Activated CD4-positive, alpha-beta T cell treated with anti-CD3 and anti-CD28 coated beads, Interleukin-2, amount 10 ng/mL, durations not matched to agents 24 days and 14 days (primary cell): ENCODE results near the gene FAM32A. TPM values are rescaled to one million over a fixed set of nuclear protein-coding genes. Genes with fewer than 3 reads are reported as not detected.

Experiments used
- DNase-seq: peaks from one replicate; pipeline ENCODE4 v3.0.0; 2022
- H3K27ac Mint-ChIP-seq: one replicate; pipeline ENCODE4 v1.8.0; 2022; ENCODE audit warnings: mild to moderate bottlenecking, mixed read lengths
- H3K27me3 Mint-ChIP-seq: one replicate; pipeline ENCODE4 v1.8.0; 2022; ENCODE audit warnings: mixed read lengths
- H3K36me3 Mint-ChIP-seq: one replicate; pipeline ENCODE4 v1.8.0; 2022; ENCODE audit warnings: low read depth, mild to moderate bottlenecking, mixed read lengths
- H3K4me1 Mint-ChIP-seq: one replicate; pipeline ENCODE4 v1.8.0; 2021; ENCODE audit warnings: mixed read lengths
- H3K4me3 Mint-ChIP-seq: one replicate; pipeline ENCODE4 v1.8.0; 2022; ENCODE audit warnings: mild to moderate bottlenecking, moderate library complexity, mixed read lengths
- H3K9me3 Mint-ChIP-seq: one replicate; pipeline ENCODE4 v1.8.0; 2021; ENCODE audit warnings: mixed read lengths
- intact Hi-C: fragments of 100-400 bp; cut with micrococcal nuclease; formaldehyde crosslinking; loops from one replicate; pipeline ENCODE4 v1.15.1; 2023
- total RNA-seq: library from RNA; stranded (reverse); gene quantifications from 2 replicates; pipeline ENCODE4 v1.2.3, GENCODE V29; 2022

FAM32A gene
- 59.2 and 65.2 TPM in 2 replicates for total RNA-seq

DNA sequence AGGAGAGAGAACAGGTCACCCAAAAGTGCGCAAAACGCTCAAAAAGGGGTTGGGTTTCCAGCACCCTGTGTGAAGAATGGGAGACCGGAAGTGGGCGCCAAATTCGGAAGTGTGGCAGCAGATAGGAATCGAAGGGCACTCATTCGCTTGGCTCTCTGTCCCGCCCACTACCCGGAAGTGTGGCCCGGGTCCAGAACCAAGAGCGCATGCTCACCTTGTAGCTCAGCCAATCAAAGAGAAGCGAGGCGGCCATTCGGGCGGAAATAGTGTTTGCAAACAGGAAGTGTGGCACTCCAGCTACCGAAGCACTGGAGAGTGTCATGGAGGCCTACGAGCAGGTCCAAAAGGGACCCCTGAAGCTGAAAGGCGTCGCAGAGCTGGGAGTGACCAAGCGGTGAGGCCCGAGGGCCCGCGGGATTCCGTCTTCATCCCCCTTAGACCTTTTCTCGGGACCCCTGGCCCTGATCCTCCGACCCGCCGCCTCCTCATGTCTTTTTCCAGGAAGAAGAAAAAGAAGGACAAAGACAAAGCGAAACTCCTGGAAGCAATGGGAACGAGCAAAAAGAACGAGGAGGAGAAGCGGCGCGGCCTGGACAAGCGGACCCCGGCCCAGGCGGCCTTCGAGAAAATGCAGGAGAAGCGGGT lies at the start of gene FAM32A:
Gene FAM32A, plus strand, starts transcription at position 288 of the 645 bp plus-strand sequence. Its CDS starts 33 bp downstream, at position 321.
- Mint-ChIP-seq H3K4me3 (peak within 1 kb of the TSS; percentile 100), H3K27me3 (peaks cover 2% of the 10 kb centered on the region), H3K36me3 (peaks cover 31% of the 10 kb centered on the region), H3K27ac (peak within 1 kb of the TSS; percentile 95), H3K4me1 (peaks cover 27% of the 10 kb centered on the region), H3K9me3 (no peaks in the 10 kb centered on the region)
- intact Hi-C loops, result loop anchor here (1.0 to 2.0 kb wide), 4 partner anchors 12 to 74 kb away; partner anchors contain the start of genes AP1M1 and RAB8A
- peak; percentile 100 for DNase-seq

GRCh38 chr19:16135430-16136127 lies 49.6 kb upstream of the FAM32A start:
- DNase-seq, result no peak
- peaks cover 11% of the 10 kb centered on the region for H3K9me3 Mint-ChIP-seq
- H3K4me3 Mint-ChIP-seq, result no peak overlapping the region
- intact Hi-C loops, result no loop called here
- H3K4me1 Mint-ChIP-seq, result peaks cover 7% of the 10 kb centered on the region
- H3K27me3 Mint-ChIP-seq, result no peaks in the 10 kb centered on the region
- H3K36me3 Mint-ChIP-seq, result peaks cover 44% of the 10 kb centered on the region
- H3K27ac Mint-ChIP-seq, result no peak overlapping the region

GRCh38 chr19:16136185-16136999 lies 48.8 kb upstream of the FAM32A start:
- intact Hi-C loops, result no loop called here
- H3K36me3 Mint-ChIP-seq, result peaks cover 36% of the 10 kb centered on the region
- H3K27me3 Mint-ChIP-seq, result no peaks in the 10 kb centered on the region
- no peak for DNase-seq
- no peak overlapping the region for H3K27ac Mint-ChIP-seq
- H3K9me3 Mint-ChIP-seq, result peaks cover 6% of the 10 kb centered on the region
- H3K4me1 Mint-ChIP-seq, result peaks cover 11% of the 10 kb centered on the region
- no peak overlapping the region for H3K4me3 Mint-ChIP-seq

GRCh38 chr19:16139752-16140151 lies 45.5 kb upstream of the FAM32A start:
- Mint-ChIP-seq H3K9me3 (no peaks in the 10 kb centered on the region), H3K4me3 (no peak overlapping the region), H3K4me1 (peaks cover 30% of the 10 kb centered on the region), H3K27ac (no peak overlapping the region), H3K36me3 (peaks cover 4% of the 10 kb centered on the region), H3K27me3 (no peaks in the 10 kb centered on the region)
- DNase-seq, result no peak
- intact Hi-C loops, result no loop called here

- no peak overlapping the region for H3K4me3 Mint-ChIP-seq
- DNase-seq, result no peak
- no peaks in the 10 kb centered on the region for H3K9me3 Mint-ChIP-seq
- H3K36me3 Mint-ChIP-seq, result peaks cover 6% of the 10 kb centered on the region
- peaks cover 38% of the 10 kb centered on the region for H3K4me1 Mint-ChIP-seq
- H3K27me3 Mint-ChIP-seq, result no peaks in the 10 kb centered on the region
- H3K27ac Mint-ChIP-seq, result peak overlapping the region; percentile 51
- intact Hi-C loops, result no loop called here
Measured at GRCh38 chr19:16141043-16141442, 44.2 kb upstream of the FAM32A start.

- H3K4me3 Mint-ChIP-seq, result peak overlapping the region; percentile 21
Measured at GRCh38 chr19:16142032-16142580, 43.1 kb upstream of the FAM32A start.

GRCh38 chr19:16143399-16144215 lies 41.6 kb upstream of the FAM32A start, which contains the start of gene HSH2D:
HSH2D (plus strand) TSS chr19:16143685; CDS start chr19:16148751, 5,066 bp downstream.
- intact Hi-C loops, result loop anchor here (1.0 to 2.0 kb wide), 3 partner anchors 17 to 39 kb away; no protein-coding TSS in a partner anchor
- Mint-ChIP-seq H3K36me3 (peaks cover 15% of the 10 kb centered on the region), H3K4me3 (peak within 1 kb of the TSS; percentile 96), H3K27ac (peak within 1 kb of the TSS; percentile 98), H3K4me1 (peaks cover 45% of the 10 kb centered on the region), H3K27me3 (no peaks in the 10 kb centered on the region), H3K9me3 (no peaks in the 10 kb centered on the region)
- DNase-seq, result peak; percentile 95

More at GRCh38 chr19:16142032-16142580, 43.1 kb upstream of the FAM32A start:
- no peaks in the 10 kb centered on the region for H3K27me3 Mint-ChIP-seq
- H3K9me3 Mint-ChIP-seq, result no peaks in the 10 kb centered on the region
- peaks cover 44% of the 10 kb centered on the region for H3K4me1 Mint-ChIP-seq
- H3K36me3 Mint-ChIP-seq, result peaks cover 11% of the 10 kb centered on the region
- DNase-seq, result no peak
- H3K27ac Mint-ChIP-seq, result peak overlapping the region; percentile 65
- intact Hi-C loops, result loop anchor here (2.0 kb wide), 2 partner anchors 19 to 23 kb away; no protein-coding TSS in a partner anchor

DNA sequence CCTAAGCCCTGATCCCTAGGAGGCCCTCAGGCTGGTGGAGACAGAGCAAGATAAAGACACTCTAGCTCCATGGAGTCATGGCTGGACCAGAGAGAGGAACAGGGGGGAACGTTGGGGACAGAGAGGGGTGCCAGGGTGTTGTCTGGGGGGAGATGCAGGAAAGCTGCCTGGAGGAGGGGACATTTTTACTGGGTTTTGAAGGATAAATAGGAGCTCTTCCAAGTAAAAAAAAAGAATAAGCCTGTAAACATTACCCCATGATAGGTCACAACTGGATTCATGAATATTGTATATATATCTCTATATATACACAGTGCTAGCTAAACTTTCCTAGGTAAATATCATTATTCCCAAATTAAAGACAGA lies 41.0 kb upstream of the FAM32A start:
- DNase-seq, result no peak
- peak overlapping the region; percentile 98 for H3K27ac Mint-ChIP-seq
- peaks cover 50% of the 10 kb centered on the region for H3K4me1 Mint-ChIP-seq
- no peaks in the 10 kb centered on the region for H3K27me3 Mint-ChIP-seq
- intact Hi-C loops, result no loop called here
- H3K4me3 Mint-ChIP-seq, result peak overlapping the region; percentile 96
- H3K9me3 Mint-ChIP-seq, result no peaks in the 10 kb centered on the region
- peaks cover 19% of the 10 kb centered on the region for H3K36me3 Mint-ChIP-seq

GRCh38 chr19:16146112-16146511 lies 39.1 kb upstream of the FAM32A start:
- peaks cover 25% of the 10 kb centered on the region for H3K36me3 Mint-ChIP-seq
- intact Hi-C loops, result no loop called here
- no peaks in the 10 kb centered on the region for H3K9me3 Mint-ChIP-seq
- peaks cover 46% of the 10 kb centered on the region for H3K4me1 Mint-ChIP-seq
- H3K27ac Mint-ChIP-seq, result peak overlapping the region; percentile 66
- H3K27me3 Mint-ChIP-seq, result no peaks in the 10 kb centered on the region
- H3K4me3 Mint-ChIP-seq, result peak overlapping the region; percentile 96
- no peak for DNase-seq

GRCh38 chr19:16148443-16149229 lies 36.6 kb upstream of the FAM32A start:
- no peaks in the 10 kb centered on the region for H3K9me3 Mint-ChIP-seq
- peaks cover 43% of the 10 kb centered on the region for H3K36me3 Mint-ChIP-seq
- H3K4me1 Mint-ChIP-seq, result peaks cover 34% of the 10 kb centered on the region
- peak overlapping the region; percentile 65 for H3K27ac Mint-ChIP-seq
- no peak for DNase-seq
- H3K4me3 Mint-ChIP-seq, result no peak overlapping the region
- H3K27me3 Mint-ChIP-seq, result no peaks in the 10 kb centered on the region
- intact Hi-C loops, result no loop called here

GRCh38 chr19:16153582-16154336 lies 31.5 kb upstream of the FAM32A start:
- Mint-ChIP-seq H3K27me3 (no peaks in the 10 kb centered on the region), H3K4me3 (no peak overlapping the region), H3K36me3 (peaks cover 73% of the 10 kb centered on the region), H3K9me3 (no peaks in the 10 kb centered on the region), H3K27ac (no peak overlapping the region), H3K4me1 (peaks cover 20% of the 10 kb centered on the region)
- DNase-seq, result no peak
- intact Hi-C loops, result no loop called here

DNA sequence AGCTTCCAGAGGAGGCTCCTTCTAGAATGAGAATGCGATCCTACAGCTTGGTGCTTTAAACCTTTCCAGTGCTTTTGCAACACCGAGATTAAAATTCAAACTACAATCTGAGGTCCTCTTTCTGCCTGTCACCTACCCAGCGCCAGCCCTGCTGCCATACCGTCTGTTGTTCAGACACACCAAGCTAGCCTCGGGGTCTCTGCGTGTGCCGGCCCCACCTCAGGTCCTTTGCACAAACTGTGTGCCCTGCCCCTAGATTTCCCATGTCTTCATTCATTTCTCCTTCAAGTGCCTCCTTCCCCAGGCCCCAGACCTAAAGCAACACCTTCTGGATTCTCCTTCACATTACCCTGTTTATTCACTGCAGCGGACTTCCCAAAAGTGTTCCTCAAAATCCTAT lies 30.7 kb upstream of the FAM32A start:
- peaks cover 13% of the 10 kb centered on the region for H3K4me1 Mint-ChIP-seq
- peaks cover 67% of the 10 kb centered on the region for H3K36me3 Mint-ChIP-seq
- H3K9me3 Mint-ChIP-seq, result no peaks in the 10 kb centered on the region
- intact Hi-C loops, result no loop called here
- no peak overlapping the region for H3K27ac Mint-ChIP-seq
- H3K4me3 Mint-ChIP-seq, result no peak overlapping the region
- H3K27me3 Mint-ChIP-seq, result no peaks in the 10 kb centered on the region
- no peak for DNase-seq
